Neural crest cell (in vitro differentiated cells): ENCODE data around the gene CD6. TPM values are rescaled to one million over a fixed set of nuclear protein-coding genes. Genes with fewer than 3 reads are reported as not detected.

ENCODE experiments used
- DNase-seq: peaks from one replicate; pipeline ENCODE4 v3.0.0; 2021; ENCODE audit warnings: low read depth, mixed read lengths, low spot score
- H3K27ac Mint-ChIP-seq: one replicate; pipeline ENCODE4 v1.8.0; 2021; ENCODE audit warnings: mild to moderate bottlenecking, mixed read lengths; ENCODE audit not compliant: unreplicated experiment
- H3K27me3 Mint-ChIP-seq: 2 replicates; pipeline ENCODE4 v1.8.0; 2021; ENCODE audit warnings: low read depth, mild to moderate bottlenecking, mixed read lengths
- H3K36me3 Mint-ChIP-seq: 2 replicates; pipeline ENCODE4 v1.8.0; 2021; ENCODE audit warnings: low read depth, mild to moderate bottlenecking, mixed read lengths
- H3K4me1 Mint-ChIP-seq: 2 replicates; pipeline ENCODE4 v1.8.0; 2021; ENCODE audit warnings: mixed read lengths
- H3K4me3 Mint-ChIP-seq: one replicate; pipeline ENCODE4 v1.8.0; 2021; ENCODE audit warnings: mild to moderate bottlenecking, mixed read lengths
- H3K9me3 Mint-ChIP-seq: 2 replicates; pipeline ENCODE4 v1.8.0; 2021; ENCODE audit warnings: mixed read lengths
- total RNA-seq: library from RNA; stranded (reverse); gene quantifications from 2 replicates; pipeline ENCODE4 v1.2.1, GENCODE V29; 2021
- TF ChIP-seq, protein P1 (sequence below): fragments of 200-600 bp; sonication (generic); conservative IDR thresholded peaks from 2 replicates; pipeline ENCODE4 v1.5.0; 2021; ENCODE audit warnings: antibody characterized with exemption, mild to moderate bottlenecking

Gene CD6
- total RNA-seq, 1 donor from 2014 or later: 0.30 TPM

DNA sequence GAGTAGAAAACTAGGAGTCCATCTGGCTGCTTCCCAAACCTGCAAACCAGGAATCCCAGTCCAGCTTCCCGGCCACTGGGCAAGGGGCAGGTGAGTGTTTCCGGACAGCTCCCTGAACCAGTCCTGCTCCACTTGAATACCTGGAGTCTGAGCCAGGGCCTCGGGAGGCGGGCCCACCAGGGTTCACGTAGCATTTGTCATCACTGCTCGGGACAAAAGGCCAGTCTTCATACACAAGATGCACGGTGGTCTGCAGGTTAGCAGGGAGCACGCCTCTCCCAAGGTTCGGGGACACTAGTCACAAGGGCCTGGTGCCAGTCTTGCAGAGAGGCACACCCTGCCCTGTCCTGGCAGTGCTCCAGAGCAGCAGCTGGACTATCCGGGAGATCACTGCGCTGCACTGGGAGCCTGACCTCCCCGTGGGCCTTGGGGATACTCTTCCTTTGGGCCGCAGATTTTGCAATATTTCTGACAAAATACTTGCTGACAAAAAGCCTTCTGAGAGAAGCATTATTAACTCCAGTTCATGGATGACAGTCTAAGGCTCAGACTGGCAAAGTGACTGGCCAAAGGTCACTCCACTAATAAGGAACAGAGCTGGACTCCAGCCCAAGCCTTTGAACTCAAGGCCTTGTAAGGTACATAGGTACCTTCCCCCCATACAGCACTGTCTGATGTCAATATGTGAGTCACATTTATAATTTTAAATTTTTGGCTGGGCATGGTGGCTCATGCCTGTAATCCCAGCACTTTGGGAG lies 25.1 kb downstream of the CD6 start:
- H3K27me3 Mint-ChIP-seq: peaks cover 27% of the 10 kb centered on the region
- H3K4me1 Mint-ChIP-seq: peaks cover 10% of the 10 kb centered on the region
- H3K27ac Mint-ChIP-seq: no peak overlapping the region
- TF ChIP-seq, protein P1, sequence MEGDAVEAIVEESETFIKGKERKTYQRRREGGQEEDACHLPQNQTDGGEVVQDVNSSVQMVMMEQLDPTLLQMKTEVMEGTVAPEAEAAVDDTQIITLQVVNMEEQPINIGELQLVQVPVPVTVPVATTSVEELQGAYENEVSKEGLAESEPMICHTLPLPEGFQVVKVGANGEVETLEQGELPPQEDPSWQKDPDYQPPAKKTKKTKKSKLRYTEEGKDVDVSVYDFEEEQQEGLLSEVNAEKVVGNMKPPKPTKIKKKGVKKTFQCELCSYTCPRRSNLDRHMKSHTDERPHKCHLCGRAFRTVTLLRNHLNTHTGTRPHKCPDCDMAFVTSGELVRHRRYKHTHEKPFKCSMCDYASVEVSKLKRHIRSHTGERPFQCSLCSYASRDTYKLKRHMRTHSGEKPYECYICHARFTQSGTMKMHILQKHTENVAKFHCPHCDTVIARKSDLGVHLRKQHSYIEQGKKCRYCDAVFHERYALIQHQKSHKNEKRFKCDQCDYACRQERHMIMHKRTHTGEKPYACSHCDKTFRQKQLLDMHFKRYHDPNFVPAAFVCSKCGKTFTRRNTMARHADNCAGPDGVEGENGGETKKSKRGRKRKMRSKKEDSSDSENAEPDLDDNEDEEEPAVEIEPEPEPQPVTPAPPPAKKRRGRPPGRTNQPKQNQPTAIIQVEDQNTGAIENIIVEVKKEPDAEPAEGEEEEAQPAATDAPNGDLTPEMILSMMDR: no peak
- H3K36me3 Mint-ChIP-seq: no peaks in the 10 kb centered on the region
- DNase-seq: no peak
- H3K4me3 Mint-ChIP-seq: no peak overlapping the region
- H3K9me3 Mint-ChIP-seq: no peaks in the 10 kb centered on the region

DNA sequence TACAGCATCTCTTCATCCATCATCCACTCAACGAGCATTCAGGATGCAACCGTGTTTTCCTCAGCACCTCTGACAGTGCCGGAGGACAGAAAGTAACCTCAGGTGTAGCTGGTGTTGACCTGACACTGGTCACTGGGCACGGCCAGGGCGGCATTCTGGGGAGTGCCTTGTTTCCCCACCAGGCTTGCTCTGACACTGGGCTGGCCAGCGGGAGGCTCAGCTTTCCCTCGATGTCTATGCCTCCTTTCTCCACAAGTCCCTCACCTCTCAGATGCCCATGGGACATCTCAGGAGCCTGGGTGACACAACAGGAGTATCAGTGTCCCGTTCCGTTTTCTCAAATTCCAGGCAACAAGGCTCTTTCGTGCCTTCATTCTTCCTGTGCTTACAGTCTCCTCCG lies 28.9 kb downstream of the CD6 start:
- H3K36me3 Mint-ChIP-seq: no peaks in the 10 kb centered on the region
- peaks cover 4% of the 10 kb centered on the region for H3K4me1 Mint-ChIP-seq
- no peak overlapping the region for H3K4me3 Mint-ChIP-seq
- H3K27ac Mint-ChIP-seq: no peak overlapping the region
- peaks cover 18% of the 10 kb centered on the region for H3K27me3 Mint-ChIP-seq
- TF ChIP-seq, protein P1: no peak
- DNase-seq: no peak
- no peaks in the 10 kb centered on the region for H3K9me3 Mint-ChIP-seq

DNA sequence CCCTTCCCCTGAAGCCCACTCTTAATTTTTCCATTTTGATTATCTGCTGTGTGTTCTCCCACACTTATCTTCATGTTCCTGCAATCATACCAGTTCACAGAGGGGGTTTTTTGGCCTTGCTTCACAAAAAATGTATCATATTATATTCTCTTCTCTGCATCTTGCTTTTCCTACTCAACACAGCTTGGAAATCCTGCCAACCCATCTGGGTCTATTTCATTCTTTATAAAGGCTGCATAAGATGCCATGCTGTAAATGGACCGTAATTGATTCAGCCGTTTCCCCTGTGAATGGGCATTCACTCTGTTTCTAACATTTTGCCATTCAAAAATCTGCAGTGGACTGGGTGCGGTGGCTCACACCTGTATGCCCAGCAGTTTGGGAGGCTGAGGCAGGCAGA lies 30.5 kb downstream of the CD6 start:
- Mint-ChIP-seq H3K27ac (no peak overlapping the region), H3K27me3 (peaks cover 28% of the 10 kb centered on the region), H3K9me3 (no peaks in the 10 kb centered on the region), H3K4me3 (no peak overlapping the region), H3K36me3 (no peaks in the 10 kb centered on the region), H3K4me1 (peaks cover 4% of the 10 kb centered on the region)
- TF ChIP-seq, protein P1: no peak
- no peak for DNase-seq

DNA sequence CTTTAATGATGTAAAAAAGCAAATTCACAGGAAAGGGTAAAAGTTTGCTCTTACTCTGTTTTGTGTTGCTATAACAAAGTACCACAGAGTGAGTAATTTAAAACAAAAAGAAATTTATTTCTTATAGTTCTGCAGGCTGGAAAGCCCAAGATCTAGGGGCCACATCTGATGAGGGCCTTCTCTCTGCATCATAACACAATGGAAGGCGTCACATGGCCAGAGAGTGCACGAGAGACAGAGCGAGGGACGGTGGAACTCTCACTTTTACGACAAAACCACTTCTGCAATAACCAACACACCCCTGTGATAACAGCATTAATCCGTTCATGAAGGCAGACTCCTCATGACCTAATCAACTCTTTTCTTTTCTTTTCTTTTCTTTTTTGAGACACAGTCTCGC lies 31.1 kb downstream of the CD6 start:
- Mint-ChIP-seq H3K27me3 (peaks cover 33% of the 10 kb centered on the region), H3K27ac (no peak overlapping the region), H3K4me3 (no peak overlapping the region), H3K9me3 (no peaks in the 10 kb centered on the region), H3K36me3 (no peaks in the 10 kb centered on the region), H3K4me1 (peaks cover 4% of the 10 kb centered on the region)
- TF ChIP-seq, protein P1: no peak
- no peak for DNase-seq

DNA sequence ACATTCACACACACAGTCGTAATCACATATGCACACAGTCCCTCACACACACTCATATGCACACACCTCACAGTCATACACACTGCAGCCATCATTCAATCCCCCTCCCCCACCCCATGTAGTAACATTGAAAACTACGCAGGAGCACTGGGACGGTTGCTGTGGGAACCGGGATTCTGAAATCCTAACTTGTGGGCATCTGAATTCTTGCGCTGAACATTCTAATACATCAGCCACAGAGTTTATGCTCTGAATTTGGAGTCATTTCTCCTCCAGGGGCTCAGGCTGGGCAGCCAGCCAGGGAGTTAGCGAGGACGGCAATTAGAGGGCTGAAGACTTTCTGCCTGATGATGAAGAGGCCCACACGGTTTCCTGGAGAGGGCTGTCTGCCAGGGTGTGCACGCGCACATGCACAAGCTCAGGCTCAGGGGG lies 32.7 kb downstream of the CD6 start:
- peaks cover 8% of the 10 kb centered on the region for H3K4me1 Mint-ChIP-seq
- no peak overlapping the region for H3K27ac Mint-ChIP-seq
- no peaks in the 10 kb centered on the region for H3K9me3 Mint-ChIP-seq
- no peak overlapping the region for H3K4me3 Mint-ChIP-seq
- TF ChIP-seq, protein P1: no peak
- H3K36me3 Mint-ChIP-seq: no peaks in the 10 kb centered on the region
- DNase-seq: no peak
- peaks cover 43% of the 10 kb centered on the region for H3K27me3 Mint-ChIP-seq
